Inflammatory macrophage (primary cell): ENCODE measurements around the gene TMEM143.
"Not testable (repeated sequence)": the region's sequence is repeated elsewhere in the genome, so short reads cannot be mapped to it uniquely, and the experiment has no call there.

Experiments used
- DNase-seq, 2 donors: peaks; one replicate each; pipeline ENCODE4 v3.0.0-alpha.2; 2020 to 2022

TMEM143 gene

DNA sequence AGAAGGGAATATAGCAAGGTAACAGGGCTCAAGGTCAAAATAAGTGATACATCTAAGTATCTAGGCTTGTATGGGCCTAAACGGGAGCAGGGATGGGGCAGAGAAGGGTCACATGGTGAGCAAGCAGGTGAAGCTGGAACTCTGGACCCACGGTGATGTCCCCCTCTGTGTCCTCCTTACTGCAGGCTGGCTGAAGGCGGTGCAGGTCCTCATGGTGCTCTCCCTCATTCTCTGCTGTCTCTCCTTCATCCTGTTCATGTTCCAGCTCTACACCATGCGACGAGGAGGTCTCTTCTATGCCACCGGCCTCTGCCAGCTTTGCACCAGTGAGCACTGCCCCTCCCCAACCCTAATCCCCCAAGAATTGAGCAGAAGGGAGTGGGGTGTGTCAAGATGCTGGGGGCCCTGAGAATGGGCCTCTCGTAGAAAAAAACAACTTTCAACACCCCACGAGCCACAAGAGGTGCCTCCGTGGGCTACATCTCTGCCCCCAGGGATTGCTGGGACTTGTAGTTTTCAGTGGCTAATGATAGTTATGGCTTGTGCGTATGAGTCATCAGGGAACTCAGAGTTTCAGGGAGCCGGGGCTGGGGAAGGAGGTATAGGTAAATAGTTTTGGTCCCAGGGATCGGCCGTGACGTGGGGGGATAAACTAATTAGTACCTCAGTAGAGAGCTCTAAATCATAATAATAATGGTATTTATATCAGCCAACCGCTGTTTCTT lies 34.4 kb downstream of the TMEM143 start:
- peak; percentile 53 to 66 for DNase-seq

DNA sequence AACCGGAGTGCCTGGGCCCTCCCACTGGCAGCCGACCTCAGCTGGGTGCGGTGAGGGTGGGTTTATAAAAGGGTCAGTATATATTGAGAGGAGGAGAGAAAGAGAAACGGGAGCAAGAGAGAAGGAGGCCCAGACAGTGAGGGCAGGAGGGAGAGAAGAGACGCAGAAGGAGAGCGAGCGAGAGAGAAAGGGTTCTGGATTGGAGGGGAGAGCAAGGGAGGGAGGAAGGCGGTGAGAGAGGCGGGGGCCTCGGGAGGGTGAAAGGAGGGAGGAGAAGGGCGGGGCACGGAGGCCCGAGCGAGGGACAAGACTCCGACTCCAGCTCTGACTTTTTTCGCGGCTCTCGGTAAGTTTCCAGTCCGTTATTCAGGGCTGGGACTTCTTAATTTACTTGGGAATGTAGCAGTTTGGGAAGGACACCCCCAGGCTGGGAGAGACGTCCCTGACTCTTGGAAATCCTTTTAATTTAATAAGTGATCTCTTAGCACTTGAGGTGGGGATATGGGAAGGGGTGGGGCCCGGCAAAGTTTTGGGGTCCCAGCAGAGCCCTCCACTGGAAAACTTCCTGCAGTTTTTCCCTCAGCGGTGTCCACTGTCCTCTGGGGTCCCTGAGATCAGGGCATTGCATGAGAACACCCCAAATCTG lies 38.4 kb downstream of the TMEM143 start, which contains the start of gene EMP3:
EMP3 (plus strand) TSS at position 288 of the 646 bp plus-strand sequence. CDS start 1,293 bp downstream, outside the sequence.
- DNase-seq: peak; percentile 55 to 89

DNA sequence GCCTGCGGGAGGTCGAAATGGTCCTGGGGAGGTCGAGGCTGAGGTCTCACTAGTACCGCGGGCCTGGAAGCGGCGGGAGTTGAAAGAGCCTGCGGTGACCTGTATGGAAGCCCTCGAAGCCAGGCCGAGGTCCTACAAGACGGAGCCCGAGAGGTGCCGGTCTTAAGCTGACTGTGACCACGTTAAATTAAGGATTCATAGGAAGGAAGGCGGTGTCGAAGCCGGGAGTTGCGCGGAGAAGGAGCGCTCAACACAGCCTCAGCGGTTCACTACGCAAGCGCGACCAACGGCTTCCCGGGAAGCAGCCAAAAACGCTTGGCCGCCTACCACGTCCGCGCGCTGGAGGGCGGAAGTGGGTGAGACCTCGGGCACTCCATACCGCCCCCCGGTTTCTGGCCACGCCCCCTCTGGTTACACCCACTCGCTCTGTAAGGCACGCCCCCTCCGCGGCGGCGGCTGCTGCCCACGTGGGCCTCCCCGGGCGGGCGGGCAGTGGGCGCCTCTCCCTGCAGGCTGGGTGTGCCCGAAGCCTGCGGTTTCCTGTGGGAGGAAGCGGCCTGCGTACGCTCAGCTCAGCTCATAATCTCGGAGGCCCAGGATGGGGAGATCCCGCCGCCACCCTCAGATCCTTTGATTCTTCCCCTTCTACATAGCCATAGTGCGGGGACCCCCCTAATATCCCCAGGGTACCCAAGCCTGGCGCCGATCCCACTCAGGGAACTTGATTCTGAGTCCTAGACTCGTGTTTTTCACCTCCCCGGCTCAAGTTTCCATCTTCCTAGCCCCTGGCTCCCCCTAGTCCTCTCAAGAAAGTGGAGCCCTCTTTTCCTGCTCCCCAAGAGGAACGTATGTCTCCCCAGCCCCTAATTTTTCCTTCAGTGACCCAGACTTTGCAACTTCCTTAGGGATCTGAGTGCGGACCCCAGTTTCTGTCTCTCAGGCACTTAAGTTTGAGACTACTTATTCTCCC lies 41.8 kb downstream of the TMEM143 start:
- peak; percentile 95 to 97 for DNase-seq

DNA sequence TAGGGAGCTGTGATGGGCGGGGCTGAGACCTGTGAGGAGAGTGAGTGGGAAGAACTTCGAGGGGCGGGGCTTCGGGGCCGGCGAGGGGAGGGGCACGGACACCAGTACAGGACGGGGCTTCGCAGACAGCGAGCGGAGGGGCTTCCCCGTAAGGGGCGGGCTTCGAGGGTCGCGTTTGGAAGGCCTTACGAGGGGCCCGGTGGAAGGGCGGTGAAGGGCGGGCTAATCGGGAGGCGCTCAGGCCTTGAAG lies 42.4 kb downstream of the TMEM143 start:
- DNase-seq: peak; percentile 88

DNA sequence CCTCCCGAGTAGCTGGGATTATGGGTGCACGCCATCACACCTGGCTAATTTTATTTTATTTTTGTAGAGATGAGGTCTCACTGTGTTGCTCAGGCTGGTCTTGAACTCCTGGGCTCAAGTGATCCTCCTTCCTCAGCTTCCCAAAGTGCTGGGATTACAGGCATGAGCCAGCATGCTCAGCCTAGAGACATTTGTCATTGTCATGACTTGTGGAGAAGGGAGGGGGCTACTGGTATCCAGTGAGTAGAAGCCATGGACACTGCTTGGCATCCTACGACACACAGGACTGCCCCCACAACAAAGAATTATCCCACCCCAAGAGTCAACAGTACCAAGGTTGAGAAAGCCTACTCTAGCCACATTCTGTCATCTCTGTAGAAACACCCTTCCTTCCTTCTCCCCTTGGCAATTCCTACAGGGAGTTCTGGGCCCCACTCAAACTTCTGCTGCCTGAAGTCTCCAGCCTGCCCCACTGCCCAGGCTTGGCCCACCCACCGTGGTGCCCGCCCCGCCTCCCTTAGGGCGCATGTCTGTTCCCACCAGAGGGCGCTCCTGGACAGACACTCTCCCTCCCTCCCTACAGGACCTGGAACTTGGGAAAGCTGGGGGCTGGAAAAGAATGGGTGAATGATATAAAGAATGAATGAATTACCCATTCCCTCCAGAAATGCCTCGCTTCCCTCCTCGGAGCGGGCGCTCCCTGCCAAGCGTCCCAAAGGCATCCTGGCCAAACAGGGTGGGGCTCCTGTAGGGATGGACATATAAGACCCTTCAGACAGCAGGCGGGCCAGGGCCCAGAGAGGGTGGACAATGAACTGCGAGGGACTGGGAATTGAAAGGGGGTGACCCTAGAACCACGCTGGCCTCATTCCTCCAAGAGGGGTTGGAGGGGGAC lies 43.8 kb downstream of the TMEM143 start:
- DNase-seq: peak; percentile 71 to 77

DNA sequence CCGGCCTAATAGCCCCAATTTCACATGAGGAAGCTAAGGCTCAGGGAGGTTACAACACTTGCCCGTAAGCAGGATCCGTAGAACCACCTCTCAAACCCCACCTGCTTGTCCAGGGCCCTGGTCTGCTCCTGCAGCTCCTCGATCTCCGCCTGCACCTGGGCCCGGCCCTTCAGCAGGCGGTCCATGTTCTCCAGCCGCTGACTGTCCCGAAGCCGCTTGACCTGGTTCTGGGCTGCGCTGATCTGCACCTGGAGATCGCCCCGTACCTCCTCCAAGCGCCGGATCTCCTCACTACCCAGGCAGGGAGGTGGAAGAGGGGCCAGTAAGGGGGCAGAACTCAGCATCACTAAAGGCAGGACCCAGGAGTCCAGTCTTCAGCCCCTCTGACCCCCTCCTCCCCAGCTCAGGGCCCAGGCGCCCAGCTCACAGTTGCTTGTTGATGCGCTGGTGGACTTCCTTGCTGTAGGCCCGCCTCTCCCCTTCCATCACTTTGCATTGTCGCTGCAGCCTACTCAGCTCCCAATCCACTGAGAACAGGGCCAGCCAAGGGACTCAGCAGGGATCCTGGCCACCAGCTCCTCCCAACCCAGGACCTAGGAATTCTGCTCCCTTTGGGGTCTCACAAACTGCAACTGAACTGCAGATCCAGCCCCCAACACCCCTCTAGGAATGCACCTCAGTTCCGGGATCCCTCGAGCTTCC lies 45.3 kb downstream of the TMEM143 start:
- DNase-seq: no peak

DNA sequence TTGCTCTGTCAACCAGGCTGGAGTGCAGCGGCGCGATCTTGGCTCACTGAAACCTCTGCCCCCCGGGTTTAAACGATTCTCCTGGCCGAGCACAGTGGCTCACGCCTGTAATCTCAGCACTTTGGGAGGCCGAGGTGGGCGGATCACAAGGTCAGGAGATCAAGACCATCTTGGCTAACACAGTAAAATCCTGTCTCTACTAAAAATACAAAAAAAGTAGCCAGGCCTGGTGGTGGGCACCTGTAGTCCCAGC lies 46.1 kb downstream of the TMEM143 start:
- not testable (repeated sequence) for DNase-seq

DNA sequence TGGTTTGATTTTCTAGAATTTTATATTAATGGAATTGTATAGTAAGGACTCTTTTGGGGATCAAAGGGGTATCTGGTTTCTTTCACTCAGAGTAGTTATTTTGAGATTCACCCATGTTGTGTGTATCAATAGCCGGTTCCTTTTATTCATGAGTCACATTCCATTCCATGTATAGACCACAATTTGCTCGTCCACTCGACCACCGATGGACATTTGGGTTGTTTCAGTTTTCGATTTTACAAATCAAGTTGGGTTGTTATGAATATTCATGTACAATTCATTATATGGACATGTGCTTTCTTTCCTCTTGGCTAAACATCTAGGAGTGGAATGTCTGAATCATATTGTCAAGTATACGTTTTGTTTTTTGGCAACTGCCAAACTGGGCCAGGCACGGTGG lies 48.0 kb downstream of the TMEM143 start:
- DNase-seq: no peak

DNA sequence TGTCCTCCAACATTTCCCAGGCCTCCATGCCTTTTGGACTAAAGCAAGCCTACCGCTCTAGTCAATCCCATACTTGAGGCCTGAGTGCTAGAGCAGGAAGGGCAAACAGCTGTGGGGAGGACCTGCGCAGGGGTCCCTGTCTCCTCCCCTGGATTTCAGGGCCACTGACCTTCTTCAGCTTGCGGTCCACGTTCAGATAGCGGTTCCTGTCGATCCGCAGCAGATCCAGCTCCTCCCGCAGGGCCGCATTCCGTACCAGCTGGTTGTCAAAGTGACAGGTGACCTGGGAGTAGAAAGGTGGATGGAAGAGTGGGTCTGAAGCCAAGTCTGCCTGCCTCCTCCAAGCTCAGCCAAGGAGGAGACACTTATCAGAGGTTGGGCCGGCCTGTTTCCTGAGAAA lies 52.4 kb downstream of the TMEM143 start:
- DNase-seq: no peak

DNA sequence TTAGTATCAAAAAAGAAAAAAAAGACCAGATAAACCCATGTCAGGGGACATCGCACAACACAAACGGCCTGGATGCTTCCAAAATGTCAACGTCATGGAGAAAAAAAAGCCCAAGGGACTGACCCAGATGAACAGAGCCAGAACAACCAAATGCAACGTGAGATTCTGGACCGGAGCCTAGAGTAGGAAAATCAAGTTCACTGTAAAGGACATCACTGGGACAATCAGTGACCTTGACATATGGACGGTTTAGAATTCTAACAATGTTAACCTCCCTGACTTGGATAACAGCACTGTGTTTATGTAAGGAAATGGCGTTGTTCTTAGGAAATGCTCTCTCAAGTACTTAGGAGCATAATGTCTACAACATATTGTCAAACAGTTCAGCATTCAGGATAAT lies 53.5 kb downstream of the TMEM143 start:
- DNase-seq: no peak

DNA sequence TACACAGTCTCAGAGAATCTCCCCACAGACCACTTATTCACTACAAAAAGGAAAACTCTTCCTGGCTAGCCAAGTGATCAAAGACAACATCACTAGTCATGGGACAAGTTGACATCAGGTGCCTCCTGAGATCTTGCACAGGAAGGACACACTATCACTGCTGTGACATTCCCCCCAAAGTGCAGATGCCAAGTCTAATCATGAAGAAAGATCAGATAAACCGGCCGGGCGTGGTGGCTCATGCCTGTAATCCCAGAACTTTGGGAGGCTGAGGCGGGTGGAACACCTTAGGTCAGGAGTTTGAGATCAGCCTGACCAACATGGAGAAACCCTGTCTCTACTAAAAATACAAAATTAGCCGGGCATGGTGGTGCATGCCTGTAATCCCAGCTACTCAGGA lies 54.0 kb downstream of the TMEM143 start:
- not testable (repeated sequence) for DNase-seq

DNA sequence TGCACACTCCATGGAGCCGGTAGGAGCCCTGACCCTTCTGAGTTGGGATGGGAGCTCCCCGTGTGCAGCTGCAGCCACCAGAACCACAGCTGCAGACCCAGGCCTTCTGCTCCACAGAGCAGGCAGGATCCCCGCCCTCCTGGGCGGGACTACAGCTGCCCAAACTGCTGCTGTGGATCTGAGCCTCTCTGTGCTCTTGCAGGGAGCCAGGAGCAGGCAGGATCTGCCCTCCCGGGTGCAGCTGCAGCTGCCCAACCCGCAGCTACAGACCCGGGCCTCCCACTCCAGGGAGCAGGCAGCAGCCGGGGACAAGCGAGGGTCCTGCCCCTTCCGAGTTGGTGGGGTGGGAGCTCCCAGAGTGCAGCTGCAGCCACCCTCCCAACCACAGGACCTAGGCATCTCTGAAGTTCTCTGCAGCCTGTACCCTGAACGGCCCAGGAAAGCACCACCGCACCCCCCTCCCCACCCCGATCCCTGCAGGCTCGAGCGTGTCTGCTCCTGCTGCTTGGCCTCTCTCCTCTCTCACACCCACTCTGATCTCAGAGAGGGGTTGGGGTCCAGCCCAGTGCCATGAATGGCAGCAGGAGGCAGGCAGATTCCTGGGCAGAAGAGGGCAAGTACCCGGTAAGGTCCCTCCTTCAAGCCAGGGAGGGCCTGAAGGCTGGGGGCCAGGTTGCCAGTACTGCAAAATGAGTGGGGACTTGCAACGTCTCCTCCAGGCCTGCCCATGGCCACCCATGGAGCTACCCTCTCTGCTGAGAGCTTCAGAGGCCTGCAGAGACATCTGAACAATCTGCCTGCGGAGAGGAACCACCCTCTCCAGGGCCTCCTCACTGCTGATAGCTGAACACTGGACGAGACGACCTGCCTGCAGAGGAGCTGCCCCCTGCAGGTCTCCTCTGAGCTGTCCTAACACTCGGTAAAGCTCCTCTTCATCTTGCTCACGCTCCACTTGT lies 54.8 kb downstream of the TMEM143 start:
- no peak for DNase-seq

DNA sequence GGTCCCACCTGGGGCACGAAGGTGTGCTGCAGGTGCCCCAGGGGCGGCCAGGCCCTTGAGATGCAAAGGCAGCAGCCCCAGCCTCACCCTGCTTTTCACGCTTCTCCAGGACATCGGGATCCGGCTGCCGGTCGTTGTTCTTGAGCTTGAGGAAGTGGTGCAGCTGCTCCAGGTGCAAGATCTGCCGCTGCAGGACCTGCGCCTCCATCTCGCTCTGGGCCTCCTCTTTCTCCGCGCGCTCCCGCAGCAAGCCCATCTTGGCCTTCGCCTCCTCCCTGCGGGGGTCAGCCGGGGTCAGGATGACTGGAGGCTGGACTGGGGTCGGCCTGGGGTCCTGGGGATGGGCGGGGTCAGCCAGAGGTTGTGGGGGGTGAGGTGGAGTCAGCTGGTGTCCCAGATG lies 59.9 kb downstream of the TMEM143 start:
- no peak for DNase-seq

DNA sequence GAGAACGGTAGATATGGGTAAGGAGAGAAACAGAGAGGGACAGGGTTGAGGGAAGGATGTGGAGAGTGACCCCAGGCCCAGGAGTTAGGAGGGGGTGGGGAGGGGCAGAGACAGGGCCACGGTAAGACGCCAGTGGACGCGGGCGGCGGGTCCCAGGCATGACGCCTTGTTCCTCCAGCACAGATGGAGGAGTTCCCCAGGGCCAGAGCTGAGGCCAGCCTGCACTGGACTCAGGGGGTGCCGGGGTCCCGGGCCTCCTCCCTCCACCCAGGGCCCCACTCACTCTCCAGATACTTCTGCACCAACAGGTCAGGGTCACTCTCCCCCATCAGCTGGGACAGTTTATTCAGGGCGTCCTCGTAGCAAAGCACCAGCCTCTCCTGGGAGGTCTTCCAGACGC lies 60.4 kb downstream of the TMEM143 start:
- DNase-seq: no peak

DNA sequence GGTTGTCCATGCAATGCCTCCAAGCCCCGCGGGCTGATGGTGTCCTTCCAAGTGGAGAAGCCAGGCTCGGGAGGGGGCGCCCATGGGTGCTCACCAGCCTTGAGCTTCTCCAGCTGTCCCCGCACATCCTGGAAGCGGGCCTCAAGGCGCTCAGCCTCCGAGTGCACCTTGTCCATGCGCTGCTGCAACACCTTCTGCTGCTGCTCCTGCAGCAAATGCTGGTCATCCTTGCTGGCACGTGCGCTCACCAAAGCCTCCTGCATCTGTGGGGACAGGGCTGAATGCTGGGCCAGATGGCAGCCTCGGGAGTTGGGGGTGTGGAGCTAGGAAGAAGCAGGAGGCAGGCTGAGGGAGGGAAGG lies 61.2 kb downstream of the TMEM143 start:
- no peak for DNase-seq

DNA sequence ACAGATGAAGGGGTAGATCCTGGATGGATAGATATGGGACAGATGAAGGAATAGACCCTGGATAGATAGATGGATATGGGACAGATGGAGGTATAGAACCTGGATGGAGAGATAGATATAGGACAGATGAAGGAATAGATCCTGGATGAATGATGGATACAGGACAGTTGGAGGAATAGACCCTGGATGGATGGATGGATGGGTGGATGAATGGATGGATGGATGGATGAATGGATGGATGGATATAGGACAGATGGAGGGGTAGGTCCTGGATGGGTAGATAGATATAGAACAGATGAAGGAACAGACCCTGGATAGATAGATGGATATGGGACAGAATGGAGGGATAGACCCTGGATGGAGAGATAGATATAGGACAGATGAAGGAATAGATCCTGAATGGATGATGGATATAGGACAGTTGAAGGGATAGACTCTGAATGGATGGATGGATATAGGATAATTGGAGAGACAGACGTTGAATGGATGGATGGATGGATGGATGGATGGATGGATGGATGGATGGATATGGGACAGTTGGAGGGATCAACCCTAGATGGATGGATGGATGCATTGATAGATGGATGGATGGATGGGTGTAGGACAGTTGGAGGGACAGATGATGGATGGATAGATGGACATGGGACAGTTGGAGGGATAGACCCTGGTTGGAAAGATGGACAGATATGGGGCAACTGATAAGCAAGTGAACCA lies 61.7 kb downstream of the TMEM143 start:
- no peak for DNase-seq

DNA sequence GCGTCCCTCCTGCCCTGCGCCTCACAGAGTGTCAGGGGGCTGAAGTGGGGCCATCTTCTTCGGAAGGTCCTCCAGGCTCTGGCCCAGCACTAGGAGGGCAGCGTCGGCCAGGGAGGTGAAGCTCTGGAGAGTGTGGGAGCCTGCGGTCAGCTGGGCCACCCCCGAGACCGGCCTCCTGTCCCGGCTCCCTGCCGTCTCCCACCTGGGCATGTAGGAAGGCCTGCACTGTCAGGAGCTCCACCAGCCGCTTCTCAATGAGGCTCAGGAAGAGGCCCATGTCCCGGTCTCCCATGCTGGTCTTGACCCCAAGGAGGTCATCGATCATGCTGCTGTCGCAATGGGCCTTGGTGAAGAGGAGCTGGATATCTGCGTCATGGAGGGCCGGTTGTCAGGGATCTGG lies 65.8 kb downstream of the TMEM143 start:
- no peak for DNase-seq

DNA sequence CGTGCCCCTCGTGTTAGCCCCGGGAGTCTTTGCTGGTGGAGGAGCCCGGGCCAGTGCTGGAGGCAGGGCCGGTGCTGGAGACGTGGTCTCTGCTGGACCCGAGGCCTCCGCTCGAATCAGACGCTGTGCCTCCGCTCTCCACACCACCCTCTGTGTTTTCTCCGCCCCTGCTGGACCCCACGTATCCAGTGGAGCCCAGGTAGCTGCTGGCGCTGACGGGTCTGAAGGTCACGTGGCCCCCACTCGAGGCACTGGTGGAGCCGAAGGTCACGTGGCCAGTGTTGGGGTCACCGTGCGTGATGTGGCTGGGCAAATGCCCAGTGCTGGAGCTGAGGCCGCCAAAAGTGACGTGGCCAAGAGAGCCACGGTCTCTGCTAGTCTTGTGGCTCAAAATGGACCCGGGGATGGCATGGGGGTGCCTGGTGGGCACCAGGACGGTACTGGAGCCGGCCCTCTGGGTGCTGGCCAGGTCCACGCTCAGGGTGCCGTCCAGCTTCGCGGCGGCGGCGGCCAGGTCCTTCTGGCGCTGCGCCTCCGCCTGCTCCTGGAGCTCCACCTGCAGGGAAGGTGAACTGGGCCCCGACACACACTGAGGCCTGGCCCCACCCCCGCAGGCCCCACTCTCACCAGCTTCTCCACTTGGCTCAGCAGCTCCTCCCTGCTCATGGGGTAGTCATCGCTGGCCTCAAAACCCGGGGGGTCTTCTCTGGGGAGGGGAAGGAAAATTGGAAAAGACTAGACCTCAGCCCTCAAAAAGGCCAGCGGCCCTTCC lies 66.6 kb downstream of the TMEM143 start:
- DNase-seq: no peak

DNA sequence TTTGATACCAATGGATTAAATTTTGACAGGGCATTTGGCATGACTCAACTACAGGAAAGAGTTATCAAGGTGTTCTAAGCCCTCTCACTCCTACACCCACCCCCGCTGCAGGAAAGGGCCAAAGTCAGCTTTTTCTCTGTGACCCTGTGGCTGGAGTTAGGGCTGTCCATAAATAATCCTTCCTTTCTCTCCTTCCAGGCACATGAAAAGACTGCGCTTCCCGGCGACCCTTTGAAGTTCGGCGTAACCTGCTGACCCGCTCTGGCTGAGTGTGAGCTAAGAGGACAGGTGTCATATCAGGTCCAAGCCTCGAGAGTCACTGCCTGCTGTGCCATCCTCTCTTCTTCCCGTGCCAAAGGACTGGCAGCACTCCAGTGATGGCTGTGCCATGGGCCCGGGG lies 68.3 kb downstream of the TMEM143 start:
- no peak for DNase-seq
